GM12878 (cell line): Measurements from ENCODE around the gene SRSF11. TPM values are rescaled to one million over a fixed set of nuclear protein-coding genes. Genes with fewer than 3 reads are reported as not detected.
A peak's percentile ranks its signal among the peaks of the same experiment; 100 is the strongest.

Experiments
- ASH2L ChIP-seq: fragments of 300-600, 200-600 bp; sonication (generic); IDR thresholded peaks from 2 replicates; pipeline ENCODE4 v1.6.1; 2017; ENCODE audit warnings: low read depth, mild to moderate bottlenecking, borderline replicate concordance
- ESRRA ChIP-seq: IDR thresholded peaks from 2 replicates; pipeline ENCODE4 v1.6.1; 2012; ENCODE audit warnings: mild to moderate bottlenecking, low read length, improper control_type of control experiment
- EZH2 ChIP-seq: IDR thresholded peaks from 2 replicates; pipeline ENCODE4 v1.6.1; 2012; ENCODE audit warnings: low read depth, mild to moderate bottlenecking, control low read depth, inconsistent platforms, low read length, borderline replicate concordance; ENCODE audit not compliant: control insufficient read depth
- FOS ChIP-seq: IDR thresholded peaks from 3 replicates; pipeline ENCODE4 v1.6.1; 2011; ENCODE audit warnings: borderline replicate concordance; ENCODE audit not compliant: insufficient read length; ENCODE audit errors: extremely low read depth
- GATAD2B ChIP-seq: fragments of 450-650 bp; conservative IDR thresholded peaks from 2 replicates; pipeline ENCODE4 v1.6.1; 2017; ENCODE audit warnings: low read depth, mild to moderate bottlenecking, moderate library complexity
- HDGF ChIP-seq: fragments of 450-650 bp; IDR thresholded peaks from 2 replicates; pipeline ENCODE4 v1.6.1; 2016; ENCODE audit warnings: antibody characterized with exemption
- IRF4 ChIP-seq: IDR thresholded peaks from 2 replicates; pipeline ENCODE4 v1.6.1; 2011; ENCODE audit warnings: low read depth, low read length
- MEF2A ChIP-seq: IDR thresholded peaks from 2 replicates; pipeline ENCODE4 v1.6.1; 2011; ENCODE audit warnings: low read depth, mild to moderate bottlenecking, low read length, moderate library complexity; ENCODE audit not compliant: insufficient read depth
- MEF2B ChIP-seq: fragments of 450-650 bp; IDR thresholded peaks from 2 replicates; pipeline ENCODE4 v1.6.1; 2018; ENCODE audit warnings: mild to moderate bottlenecking, moderate library complexity; ENCODE audit not compliant: partially characterized antibody, poor library complexity, severe bottlenecking
- MYC ChIP-seq: IDR thresholded peaks from 2 replicates; pipeline ENCODE4 v1.6.1; 2011; ENCODE audit warnings: mild to moderate bottlenecking, low read length, moderate library complexity, inconsistent platforms; ENCODE audit not compliant: insufficient read depth, insufficient replicate concordance, insufficient read length, severe bottlenecking
- PAX5 ChIP-seq: IDR thresholded peaks from 2 replicates; pipeline ENCODE4 v1.6.1; 2011; ENCODE audit warnings: low read depth, low read length, borderline replicate concordance
- POLR2AphosphoS2 ChIP-seq: IDR thresholded peaks from 2 replicates; pipeline ENCODE4 v1.6.1; 2011; ENCODE audit warnings: low read depth, mild to moderate bottlenecking, low read length, improper control_type of control experiment, moderate library complexity
- RAD51 ChIP-seq: fragments of 450-650 bp; IDR thresholded peaks from 2 replicates; pipeline ENCODE4 v1.6.1; 2016; ENCODE audit warnings: moderate library complexity, mild to moderate bottlenecking, inconsistent platforms
- TCF7 ChIP-seq: IDR thresholded peaks from 2 replicates; pipeline ENCODE4 v1.6.1; 2014; ENCODE audit warnings: antibody characterized with exemption, borderline replicate concordance
- WRNIP1 ChIP-seq: IDR thresholded peaks from 2 replicates; pipeline ENCODE4 v1.6.1; 2011; ENCODE audit warnings: low read depth, low read length, improper control_type of control experiment, borderline replicate concordance
- polyA plus RNA-seq, 11 experiments: library from polyadenylated mRNA; depleted of rRNA in 4 of 11; unstranded in 6 of 11; stranded (reverse) in 5 of 11; fragments of >200 nt; fragmentation: Nextera tagmentation in 4 of 11; fragmentation: Illumina TruSeq in 1 of 11; extraction: Ambion mirVana in 4 of 11; extraction: Trizol in 1 of 11; gene quantifications; 1 replicate in 1 of 11; 2 replicates in 10 of 11; pipeline versions ENCODE4 v1.2.1 to v1.2.3, GENCODE V29; 2011 to 2016; ENCODE audit warnings: inconsistent platforms in 2 of 11, missing spikeins in 2 of 11, low read depth in 1 of 11
- total RNA-seq, 4 experiments: library from RNA; depleted of rRNA in 3 of 4; stranded (reverse); fragments of >200 nt in 3 of 4; fragmentation: Illumina TruSeq in 1 of 4; extraction: Trizol in 1 of 4; gene quantifications; 2 replicates each; pipeline versions ENCODE4 v1.2.1 to v1.2.3, GENCODE V29; 2013 to 2021
- TF ChIP-seq, protein P1 (sequence below): fragments of 150-350 bp; IDR thresholded peaks from 2 replicates; pipeline ENCODE4 v1.6.1; 2016; ENCODE audit warnings: low read depth, low read length
- TF ChIP-seq, protein P2 (sequence below): fragments of 450-650 bp; IDR thresholded peaks from 2 replicates; pipeline ENCODE4 v1.6.1; 2017; ENCODE audit warnings: antibody characterized with exemption, mild to moderate bottlenecking, moderate library complexity
- TF ChIP-seq, protein P3 (sequence below): fragments of 450-650 bp; IDR thresholded peaks from 2 replicates; pipeline ENCODE4 v1.6.1; 2016; ENCODE audit warnings: mild to moderate bottlenecking
- TF ChIP-seq, protein P4 (sequence below): fragments of 450-650 bp; IDR thresholded peaks from 2 replicates; pipeline ENCODE4 v1.6.1; 2017; ENCODE audit warnings: mild to moderate bottlenecking, low read depth, inconsistent platforms; ENCODE audit not compliant: poor library complexity, severe bottlenecking

SRSF11 gene
- total and polyA plus RNA-seq, 10 of the 15 experiments (the other 5 are each of a cell fraction or from before 2014, with no cell fraction given) = 83.0 to 424 (median 207) TPM

DNA sequence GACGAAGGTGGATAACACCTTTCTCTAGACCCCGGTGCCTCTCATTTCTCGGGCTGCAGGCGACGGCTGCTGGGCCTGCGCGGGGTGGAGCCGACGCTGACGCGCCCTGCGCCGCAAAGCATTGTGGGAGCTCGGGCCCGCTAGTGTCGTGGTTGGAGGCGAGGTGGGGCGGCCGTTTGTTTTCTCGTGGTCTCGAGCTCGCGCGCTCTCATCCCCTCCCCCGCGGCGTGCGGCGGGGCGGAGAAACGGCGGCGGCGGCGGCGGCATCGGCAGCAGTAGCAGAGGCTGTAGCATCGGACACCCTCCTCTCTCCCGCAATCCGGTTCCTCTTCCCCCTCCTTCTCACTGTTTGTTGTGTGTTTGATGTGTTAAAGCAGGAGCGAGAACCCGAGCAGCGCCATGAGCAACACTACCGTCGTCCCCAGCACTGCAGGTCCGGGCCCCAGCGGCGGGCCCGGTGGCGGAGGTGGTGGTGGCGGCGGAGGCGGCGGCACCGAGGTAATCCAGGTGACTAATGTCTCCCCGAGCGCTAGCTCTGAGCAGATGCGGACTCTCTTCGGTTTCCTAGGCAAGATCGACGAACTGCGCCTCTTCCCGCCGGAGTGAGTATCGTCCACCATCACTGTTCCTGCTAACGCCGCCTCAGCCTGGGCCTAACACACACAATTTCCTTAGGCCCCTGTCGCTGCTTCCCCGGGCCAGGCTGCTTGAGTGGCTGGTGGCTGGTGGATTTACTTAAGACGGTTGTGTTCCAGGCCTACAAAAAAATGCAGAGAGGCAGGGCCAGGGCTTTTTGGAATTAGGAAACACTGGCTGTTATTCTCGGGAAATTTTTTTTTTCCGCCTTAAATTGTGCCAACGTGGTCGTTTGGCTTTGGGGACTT, at the start of gene SRSF11 (continued):
- TF ChIP-seq MYC (no peak), MEF2B (no peak), HDGF (peak; percentile 83), PAX5 (0 out of 2 replicates have a peak, but pooled peaks have one; percentile 19), WRNIP1 (0 out of 2 replicates have a peak, but pooled peaks have one; percentile 48), ASH2L (0 out of 2 replicates have a peak, but pooled peaks have one; percentile 63), MEF2A (no peak), EZH2 (no peak), IRF4 (no peak), ESRRA (no peak), POLR2AphosphoS2 (peak; percentile 71), RAD51 (no peak), FOS (no peak), TCF7 (no peak), GATAD2B (peak; percentile 85)
- TF ChIP-seq, protein P1, sequence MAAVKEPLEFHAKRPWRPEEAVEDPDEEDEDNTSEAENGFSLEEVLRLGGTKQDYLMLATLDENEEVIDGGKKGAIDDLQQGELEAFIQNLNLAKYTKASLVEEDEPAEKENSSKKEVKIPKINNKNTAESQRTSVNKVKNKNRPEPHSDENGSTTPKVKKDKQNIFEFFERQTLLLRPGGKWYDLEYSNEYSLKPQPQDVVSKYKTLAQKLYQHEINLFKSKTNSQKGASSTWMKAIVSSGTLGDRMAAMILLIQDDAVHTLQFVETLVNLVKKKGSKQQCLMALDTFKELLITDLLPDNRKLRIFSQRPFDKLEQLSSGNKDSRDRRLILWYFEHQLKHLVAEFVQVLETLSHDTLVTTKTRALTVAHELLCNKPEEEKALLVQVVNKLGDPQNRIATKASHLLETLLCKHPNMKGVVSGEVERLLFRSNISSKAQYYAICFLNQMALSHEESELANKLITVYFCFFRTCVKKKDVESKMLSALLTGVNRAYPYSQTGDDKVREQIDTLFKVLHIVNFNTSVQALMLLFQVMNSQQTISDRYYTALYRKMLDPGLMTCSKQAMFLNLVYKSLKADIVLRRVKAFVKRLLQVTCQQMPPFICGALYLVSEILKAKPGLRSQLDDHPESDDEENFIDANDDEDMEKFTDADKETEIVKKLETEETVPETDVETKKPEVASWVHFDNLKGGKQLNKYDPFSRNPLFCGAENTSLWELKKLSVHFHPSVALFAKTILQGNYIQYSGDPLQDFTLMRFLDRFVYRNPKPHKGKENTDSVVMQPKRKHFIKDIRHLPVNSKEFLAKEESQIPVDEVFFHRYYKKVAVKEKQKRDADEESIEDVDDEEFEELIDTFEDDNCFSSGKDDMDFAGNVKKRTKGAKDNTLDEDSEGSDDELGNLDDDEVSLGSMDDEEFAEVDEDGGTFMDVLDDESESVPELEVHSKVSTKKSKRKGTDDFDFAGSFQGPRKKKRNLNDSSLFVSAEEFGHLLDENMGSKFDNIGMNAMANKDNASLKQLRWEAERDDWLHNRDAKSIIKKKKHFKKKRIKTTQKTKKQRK = no peak
- TF ChIP-seq, protein P2, sequence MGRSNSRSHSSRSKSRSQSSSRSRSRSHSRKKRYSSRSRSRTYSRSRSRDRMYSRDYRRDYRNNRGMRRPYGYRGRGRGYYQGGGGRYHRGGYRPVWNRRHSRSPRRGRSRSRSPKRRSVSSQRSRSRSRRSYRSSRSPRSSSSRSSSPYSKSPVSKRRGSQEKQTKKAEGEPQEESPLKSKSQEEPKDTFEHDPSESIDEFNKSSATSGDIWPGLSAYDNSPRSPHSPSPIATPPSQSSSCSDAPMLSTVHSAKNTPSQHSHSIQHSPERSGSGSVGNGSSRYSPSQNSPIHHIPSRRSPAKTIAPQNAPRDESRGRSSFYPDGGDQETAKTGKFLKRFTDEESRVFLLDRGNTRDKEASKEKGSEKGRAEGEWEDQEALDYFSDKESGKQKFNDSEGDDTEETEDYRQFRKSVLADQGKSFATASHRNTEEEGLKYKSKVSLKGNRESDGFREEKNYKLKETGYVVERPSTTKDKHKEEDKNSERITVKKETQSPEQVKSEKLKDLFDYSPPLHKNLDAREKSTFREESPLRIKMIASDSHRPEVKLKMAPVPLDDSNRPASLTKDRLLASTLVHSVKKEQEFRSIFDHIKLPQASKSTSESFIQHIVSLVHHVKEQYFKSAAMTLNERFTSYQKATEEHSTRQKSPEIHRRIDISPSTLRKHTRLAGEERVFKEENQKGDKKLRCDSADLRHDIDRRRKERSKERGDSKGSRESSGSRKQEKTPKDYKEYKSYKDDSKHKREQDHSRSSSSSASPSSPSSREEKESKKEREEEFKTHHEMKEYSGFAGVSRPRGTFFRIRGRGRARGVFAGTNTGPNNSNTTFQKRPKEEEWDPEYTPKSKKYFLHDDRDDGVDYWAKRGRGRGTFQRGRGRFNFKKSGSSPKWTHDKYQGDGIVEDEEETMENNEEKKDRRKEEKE = no peak
- TF ChIP-seq, protein P3, sequence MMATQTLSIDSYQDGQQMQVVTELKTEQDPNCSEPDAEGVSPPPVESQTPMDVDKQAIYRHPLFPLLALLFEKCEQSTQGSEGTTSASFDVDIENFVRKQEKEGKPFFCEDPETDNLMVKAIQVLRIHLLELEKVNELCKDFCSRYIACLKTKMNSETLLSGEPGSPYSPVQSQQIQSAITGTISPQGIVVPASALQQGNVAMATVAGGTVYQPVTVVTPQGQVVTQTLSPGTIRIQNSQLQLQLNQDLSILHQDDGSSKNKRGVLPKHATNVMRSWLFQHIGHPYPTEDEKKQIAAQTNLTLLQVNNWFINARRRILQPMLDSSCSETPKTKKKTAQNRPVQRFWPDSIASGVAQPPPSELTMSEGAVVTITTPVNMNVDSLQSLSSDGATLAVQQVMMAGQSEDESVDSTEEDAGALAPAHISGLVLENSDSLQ = peak; percentile 8; the same call in 1 of the 2 replicates
- TF ChIP-seq, protein P4, sequence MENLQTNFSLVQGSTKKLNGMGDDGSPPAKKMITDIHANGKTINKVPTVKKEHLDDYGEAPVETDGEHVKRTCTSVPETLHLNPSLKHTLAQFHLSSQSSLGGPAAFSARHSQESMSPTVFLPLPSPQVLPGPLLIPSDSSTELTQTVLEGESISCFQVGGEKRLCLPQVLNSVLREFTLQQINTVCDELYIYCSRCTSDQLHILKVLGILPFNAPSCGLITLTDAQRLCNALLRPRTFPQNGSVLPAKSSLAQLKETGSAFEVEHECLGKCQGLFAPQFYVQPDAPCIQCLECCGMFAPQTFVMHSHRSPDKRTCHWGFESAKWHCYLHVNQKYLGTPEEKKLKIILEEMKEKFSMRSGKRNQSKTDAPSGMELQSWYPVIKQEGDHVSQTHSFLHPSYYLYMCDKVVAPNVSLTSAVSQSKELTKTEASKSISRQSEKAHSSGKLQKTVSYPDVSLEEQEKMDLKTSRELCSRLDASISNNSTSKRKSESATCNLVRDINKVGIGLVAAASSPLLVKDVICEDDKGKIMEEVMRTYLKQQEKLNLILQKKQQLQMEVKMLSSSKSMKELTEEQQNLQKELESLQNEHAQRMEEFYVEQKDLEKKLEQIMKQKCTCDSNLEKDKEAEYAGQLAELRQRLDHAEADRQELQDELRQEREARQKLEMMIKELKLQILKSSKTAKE = no peak
